Erythroblast (primary cell): ENCODE measurements around the gene PRLHR.

Experiments used
- GATA1 ChIP-seq: IDR thresholded peaks from 2 replicates; pipeline ENCODE4 v1.6.1; 2011; ENCODE audit warnings: low read depth, mild to moderate bottlenecking, control low read depth, low read length, moderate library complexity
- POLR2A ChIP-seq: IDR thresholded peaks from 2 replicates; pipeline ENCODE4 v1.6.1; 2011; ENCODE audit warnings: mild to moderate bottlenecking, low read length

DNA sequence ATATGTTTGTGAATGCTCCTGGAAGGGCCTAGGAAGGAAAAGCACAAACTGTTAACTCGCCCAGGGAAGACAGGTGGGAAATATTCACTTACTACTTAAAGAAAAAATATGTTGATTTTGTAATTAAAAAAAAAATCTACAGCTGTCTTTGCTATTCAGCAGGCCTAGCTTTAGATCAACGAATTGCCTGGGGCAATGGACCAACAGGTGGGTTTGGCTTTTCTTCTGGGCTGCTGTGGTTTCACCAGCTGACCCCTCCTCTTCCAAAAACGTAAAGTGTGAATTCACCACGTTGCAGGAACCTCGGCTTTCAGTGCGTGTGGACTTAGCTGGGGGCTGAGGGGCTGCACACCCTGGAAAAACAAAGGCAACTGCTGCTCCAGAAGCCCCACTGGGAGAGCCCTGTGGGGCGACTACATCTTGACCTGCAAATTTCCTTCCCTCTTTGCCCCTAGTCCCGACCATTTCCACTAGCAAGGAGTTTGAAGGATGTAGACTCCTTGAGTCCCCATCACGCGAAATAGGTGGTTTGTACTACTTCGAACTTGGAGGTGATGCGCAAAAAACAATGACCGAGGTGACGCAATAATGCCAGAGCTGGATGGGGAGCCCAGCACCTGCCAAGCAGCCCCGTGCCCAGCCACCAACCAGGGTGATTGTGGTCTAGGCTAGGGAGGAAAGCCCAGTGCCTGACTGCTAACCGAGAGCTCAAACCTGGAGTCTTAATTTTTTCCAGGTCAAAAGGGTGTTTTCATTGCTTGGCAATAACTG is 7.4 kb downstream of the PRLHR start:
- no peak for TF ChIP-seq POLR2A
- TF ChIP-seq GATA1 = no peak
